Renal cortex interstitium (tissue), 15 donors: ENCODE results near the gene HCFC1R1. TPM values are rescaled to one million over a fixed set of nuclear protein-coding genes. Genes with fewer than 3 reads are reported as not detected.
"Not testable (repeated sequence)": the region's sequence is repeated elsewhere in the genome, so short reads cannot be mapped to it uniquely, and the experiment has no call there.

Experiments
- DNase-seq, 11 donors: peaks; one replicate each; pipeline ENCODE4 v3.0.0-alpha.2; 2013; ENCODE audit warnings: low read depth in 9 of 11, low spot score in 4 of 11; ENCODE audit errors: extremely low read depth in 1 of 11
- long read RNA-seq, 16 experiments: transcript quantifications; one replicate each; lab custom pipeline, GENCODE V29; 2026
- polyA plus RNA-seq, 3 donors: library from polyadenylated mRNA; unstranded; fragments of 120-200 nt; gene quantifications; one replicate each; pipeline ENCODE4 v1.2.1, GENCODE V29; 2013; ENCODE audit not compliant: insufficient read length in 3 of 3

Gene HCFC1R1, protein sequence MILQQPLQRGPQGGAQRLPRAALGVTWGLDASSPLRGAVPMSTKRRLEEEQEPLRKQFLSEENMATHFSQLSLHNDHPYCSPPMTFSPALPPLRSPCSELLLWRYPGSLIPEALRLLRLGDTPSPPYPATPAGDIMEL
- 10 to 100 TPM; 59.0 to 77.2 (median 64.2) TPM for polyA plus RNA-seq
- long read RNA-seq, donor 1, transcript HCFC1R1-208 (2 exons, 1,365 nt) = minor isoform, 7 of 38 reads
- long read RNA-seq, donor 1, transcript HCFC1R1-201 (4 exons, 965 nt) = major isoform, 23 of 38 reads
- long read RNA-seq, donor 1, transcript HCFC1R1-206 (3 exons, 618 nt) = minor isoform, 6 of 38 reads
- long read RNA-seq, donor 1, partial matches to known transcripts = 0 of 38 reads
- long read RNA-seq, donor 1, other reads (novel, unspliced or antisense) = 0 of 38 reads
- long read RNA-seq, donor 2, transcript HCFC1R1-201 (4 exons, 965 nt) = major isoform, 23 of 37 reads
- long read RNA-seq, donor 2, transcript HCFC1R1-206 (3 exons, 618 nt) = minor isoform, 5 of 37 reads
- long read RNA-seq, donor 2, transcript HCFC1R1-208 (2 exons, 1,365 nt) = minor isoform, 7 of 37 reads
- long read RNA-seq, donor 2, partial matches to known transcripts = 0 of 37 reads
- long read RNA-seq, donor 2, other reads (novel, unspliced or antisense) = 0 of 37 reads
- long read RNA-seq, donor 3, transcript HCFC1R1-206 (3 exons, 618 nt) = minor isoform, 13 of 67 reads
- long read RNA-seq, donor 3, transcript HCFC1R1-201 (4 exons, 965 nt) = major isoform, 41 of 67 reads
- long read RNA-seq, donor 3, transcript HCFC1R1-202 (3 exons, 765 nt) = minor isoform, 8 of 67 reads
- long read RNA-seq, donor 3, partial matches to known transcripts = 0 of 67 reads
- long read RNA-seq, donor 3, other reads (novel, unspliced or antisense) = 0 of 67 reads
- long read RNA-seq, donor 4, transcript HCFC1R1-206 (3 exons, 618 nt) = minor isoform, 6 of 48 reads
- long read RNA-seq, donor 4, transcript HCFC1R1-208 (2 exons, 1,365 nt) = minor isoform, 5 of 48 reads
- long read RNA-seq, donor 4, transcript HCFC1R1-201 (4 exons, 965 nt) = major isoform, 24 of 48 reads
- long read RNA-seq, donor 4, partial matches to known transcripts = 0 of 48 reads
- long read RNA-seq, donor 4, other reads (novel, unspliced or antisense) = 7 of 48 reads
- long read RNA-seq, donor 5 = 0 reads
- long read RNA-seq, donor 6, transcript HCFC1R1-201 (4 exons, 965 nt) = major isoform, 18 of 34 reads
- long read RNA-seq, donor 6, transcript HCFC1R1-208 (2 exons, 1,365 nt) = minor isoform, 6 of 34 reads
- long read RNA-seq, donor 6, transcript HCFC1R1-206 (3 exons, 618 nt) = minor isoform, 7 of 34 reads
- long read RNA-seq, donor 6, partial matches to known transcripts = 0 of 34 reads
- long read RNA-seq, donor 6, other reads (novel, unspliced or antisense) = 0 of 34 reads
- long read RNA-seq, donor 7, transcript HCFC1R1-201 (4 exons, 965 nt) = major isoform, 38 of 96 reads
- long read RNA-seq, donor 7, transcript HCFC1R1-206 (3 exons, 618 nt) = minor isoform, 15 of 96 reads
- long read RNA-seq, donor 7, transcript HCFC1R1-202 (3 exons, 765 nt) = minor isoform, 5 of 96 reads
- long read RNA-seq, donor 7, transcript HCFC1R1-208 (2 exons, 1,365 nt) = minor isoform, 6 of 96 reads
- long read RNA-seq, donor 7, partial matches to known transcripts = 27 of 96 reads
- long read RNA-seq, donor 7, other reads (novel, unspliced or antisense) = 0 of 96 reads
- long read RNA-seq, donor 8 = 0 reads
- long read RNA-seq, donor 9, transcript HCFC1R1-201 (4 exons, 965 nt) = major isoform, 24 of 53 reads
- long read RNA-seq, donor 9, transcript HCFC1R1-206 (3 exons, 618 nt) = minor isoform, 9 of 53 reads
- long read RNA-seq, donor 9, partial matches to known transcripts = 5 of 53 reads
- long read RNA-seq, donor 9, other reads (novel, unspliced or antisense) = 8 of 53 reads
- long read RNA-seq, donor 10, transcript HCFC1R1-201 (4 exons, 965 nt) = major isoform, 36 of 77 reads
- long read RNA-seq, donor 10, transcript HCFC1R1-208 (2 exons, 1,365 nt) = minor isoform, 8 of 77 reads
- long read RNA-seq, donor 10, transcript HCFC1R1-206 (3 exons, 618 nt) = minor isoform, 16 of 77 reads
- long read RNA-seq, donor 10, partial matches to known transcripts = 7 of 77 reads
- long read RNA-seq, donor 10, other reads (novel, unspliced or antisense) = 7 of 77 reads
- long read RNA-seq, donor 11, transcript HCFC1R1-201 (4 exons, 965 nt) = major isoform, 17 of 34 reads
- long read RNA-seq, donor 11, transcript HCFC1R1-208 (2 exons, 1,365 nt) = minor isoform, 7 of 34 reads
- long read RNA-seq, donor 11, partial matches to known transcripts = 0 of 34 reads
- long read RNA-seq, donor 11, other reads (novel, unspliced or antisense) = 6 of 34 reads
- long read RNA-seq, donor 12, transcript HCFC1R1-201 (4 exons, 965 nt) = major isoform, 17 of 29 reads
- long read RNA-seq, donor 12, transcript HCFC1R1-206 (3 exons, 618 nt) = minor isoform, 5 of 29 reads
- long read RNA-seq, donor 12, transcript HCFC1R1-208 (2 exons, 1,365 nt) = minor isoform, 5 of 29 reads
- long read RNA-seq, donor 12, partial matches to known transcripts = 0 of 29 reads
- long read RNA-seq, donor 12, other reads (novel, unspliced or antisense) = 0 of 29 reads
- long read RNA-seq, donor 13 = 0 reads
- long read RNA-seq, donor 14, transcript HCFC1R1-206 (3 exons, 618 nt) = minor isoform, 6 of 50 reads
- long read RNA-seq, donor 14, transcript HCFC1R1-201 (4 exons, 965 nt) = major isoform, 38 of 50 reads
- long read RNA-seq, donor 14, partial matches to known transcripts = 0 of 50 reads
- long read RNA-seq, donor 14, other reads (novel, unspliced or antisense) = 0 of 50 reads
- long read RNA-seq, donor 15, transcript HCFC1R1-201 (4 exons, 965 nt) = major isoform, 8 of 16 reads
- long read RNA-seq, donor 15, partial matches to known transcripts = 0 of 16 reads
- long read RNA-seq, donor 15, other reads (novel, unspliced or antisense) = 0 of 16 reads
- long read RNA-seq, donor 16, transcript HCFC1R1-206 (3 exons, 618 nt) = minor isoform, 25 of 104 reads
- long read RNA-seq, donor 16, transcript HCFC1R1-202 (3 exons, 765 nt) = minor isoform, 7 of 104 reads
- long read RNA-seq, donor 16, transcript HCFC1R1-201 (4 exons, 965 nt) = major isoform, 63 of 104 reads
- long read RNA-seq, donor 16, transcript HCFC1R1-208 (2 exons, 1,365 nt) = minor isoform, 7 of 104 reads
- long read RNA-seq, donor 16, partial matches to known transcripts = 0 of 104 reads
- long read RNA-seq, donor 16, other reads (novel, unspliced or antisense) = 0 of 104 reads

DNA sequence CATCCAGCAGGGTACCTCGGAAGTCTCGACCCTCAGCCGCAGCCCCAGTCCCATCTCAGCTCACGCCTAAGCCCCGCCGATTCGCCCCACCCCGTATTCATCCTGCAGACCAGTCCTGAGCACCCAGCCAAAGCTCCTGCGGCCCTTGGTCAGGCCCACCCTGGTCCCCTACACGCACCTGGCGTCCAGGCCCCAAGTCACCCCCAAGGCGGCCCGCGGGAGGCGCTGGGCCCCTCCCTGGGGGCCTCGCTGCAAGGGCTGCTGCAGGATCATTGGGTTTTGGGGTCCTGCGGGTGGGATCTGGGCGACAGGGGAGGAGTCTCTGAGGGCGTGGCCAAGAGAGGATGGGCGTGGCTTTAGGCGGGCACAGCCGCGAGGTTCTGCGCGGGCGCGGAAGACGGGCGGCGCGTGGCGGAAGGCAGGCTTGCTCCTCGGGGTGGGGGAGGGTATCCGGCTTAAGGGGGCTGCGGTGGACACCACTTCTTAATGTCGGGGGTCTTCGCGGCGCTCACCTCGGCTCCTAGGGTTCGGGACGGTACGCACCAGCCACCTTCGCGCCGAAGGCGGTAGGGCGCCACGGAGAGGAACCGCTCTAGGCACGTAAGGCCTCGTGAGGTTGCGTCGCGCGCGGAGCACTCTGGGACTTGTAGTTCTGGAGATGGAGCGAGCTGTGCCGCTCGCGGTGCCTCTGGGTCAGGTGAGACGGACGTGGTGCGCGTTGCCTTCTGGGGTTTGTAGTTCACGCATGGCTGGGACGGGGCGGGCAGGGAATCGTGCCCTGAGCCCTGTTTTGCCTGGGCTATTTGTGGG lies at the start of gene HCFC1R1, which contains the start of gene THOC6:
HCFC1R1 (minus strand) TSS at position 274 of the 810 bp plus-strand sequence; CDS start at position 273, 1 bp downstream.
THOC6 (plus strand) TSS at position 367 of the 810 bp plus-strand sequence; CDS start at position 659, 292 bp downstream.
- peak in 10 of 11 donors; percentile 90 to 97 (median 95) for DNase-seq

DNA sequence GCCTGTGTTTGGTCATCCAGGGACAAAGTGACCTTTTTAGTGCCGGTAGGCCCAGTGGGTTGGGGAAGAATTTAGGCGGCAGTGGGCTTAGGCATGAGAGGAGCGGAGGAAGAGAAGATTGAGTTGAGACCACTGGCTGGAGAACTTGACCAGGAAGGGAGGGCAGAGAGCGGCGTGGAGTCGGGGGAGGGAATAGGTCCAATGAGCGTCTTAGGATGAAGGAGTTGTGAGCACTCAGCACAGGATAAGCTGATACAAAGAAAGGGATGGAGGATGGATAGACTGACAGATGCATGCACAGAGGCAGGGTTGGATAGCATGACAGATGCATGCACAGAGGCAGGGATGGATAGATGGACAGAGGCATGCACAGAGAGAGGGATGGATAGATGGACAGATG lies 49.7 kb upstream of the HCFC1R1 start:
- DNase-seq = no peak

DNA sequence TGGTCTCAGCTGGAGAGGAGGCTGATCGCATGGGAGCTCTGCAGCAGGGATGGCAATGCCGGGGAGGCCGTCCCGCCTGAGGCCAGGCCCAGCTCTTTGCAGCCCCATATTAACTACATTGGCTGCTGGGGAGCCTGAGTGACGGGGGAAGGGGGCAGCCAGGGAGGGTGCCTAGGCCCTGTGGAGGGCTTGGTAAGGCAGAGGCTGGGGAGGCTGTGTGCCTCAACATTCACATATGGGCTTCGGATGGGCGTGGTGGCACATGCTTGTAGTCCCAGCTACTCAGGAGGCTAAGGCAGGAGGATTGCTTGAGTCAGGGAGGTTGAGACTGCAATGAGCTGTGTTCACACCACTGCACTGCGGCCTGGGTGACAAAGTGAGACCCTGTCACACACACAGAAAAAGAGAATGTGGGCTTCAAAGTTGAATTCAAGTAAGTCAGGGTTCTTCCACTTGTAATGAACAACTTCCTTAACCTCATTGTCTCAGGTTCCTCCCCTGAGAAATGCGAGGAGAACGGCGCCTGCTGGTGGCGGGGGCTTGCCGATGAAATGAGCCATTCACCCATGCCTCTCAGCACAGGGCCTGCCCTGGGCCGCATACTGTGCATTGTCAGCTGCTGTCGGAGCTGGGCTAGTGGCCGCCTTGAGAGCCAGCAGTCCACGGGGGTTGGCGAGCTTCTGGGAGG lies 49.0 kb upstream of the HCFC1R1 start:
- DNase-seq = not testable (repeated sequence)

DNA sequence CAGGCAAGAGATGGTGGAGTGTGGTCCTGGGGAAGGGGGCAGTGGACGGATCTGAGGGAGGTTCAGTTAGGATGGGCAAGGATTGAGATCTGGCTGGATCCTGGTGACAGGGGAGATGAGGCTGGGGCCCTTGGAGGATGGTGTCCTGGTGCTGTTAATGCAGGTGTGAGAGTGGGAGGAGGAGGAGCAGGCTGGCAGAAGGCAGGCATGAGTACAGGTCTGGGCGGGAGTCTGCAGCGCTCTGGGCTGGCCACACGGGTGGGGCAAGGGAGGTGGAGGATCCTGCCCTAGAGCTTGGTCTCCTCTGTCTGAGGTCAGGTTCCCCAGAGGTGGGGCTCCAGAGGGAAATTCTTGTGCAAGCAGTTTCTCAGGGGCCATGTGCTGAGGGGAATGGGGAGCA lies 48.4 kb upstream of the HCFC1R1 start:
- not testable (repeated sequence) for DNase-seq

DNA sequence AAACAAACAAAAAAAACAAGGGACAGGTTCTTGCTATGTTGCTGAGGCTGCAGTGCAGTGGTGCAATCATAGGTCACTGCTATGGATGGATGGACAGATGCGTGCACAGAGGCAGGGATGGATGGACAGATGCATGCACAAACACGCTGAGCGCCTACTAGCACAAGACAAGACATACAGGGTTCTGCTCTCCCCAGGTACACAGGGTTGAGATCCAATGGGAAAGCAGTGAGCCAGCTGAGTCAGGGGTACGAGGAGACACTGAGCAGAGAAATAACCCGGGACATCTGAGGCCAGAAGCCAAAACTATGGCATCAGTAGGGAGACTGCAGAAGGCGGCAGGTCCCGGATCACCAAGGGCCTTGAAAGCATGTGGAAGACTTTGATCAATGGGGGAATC lies 47.9 kb upstream of the HCFC1R1 start:
- no peak for DNase-seq

DNA sequence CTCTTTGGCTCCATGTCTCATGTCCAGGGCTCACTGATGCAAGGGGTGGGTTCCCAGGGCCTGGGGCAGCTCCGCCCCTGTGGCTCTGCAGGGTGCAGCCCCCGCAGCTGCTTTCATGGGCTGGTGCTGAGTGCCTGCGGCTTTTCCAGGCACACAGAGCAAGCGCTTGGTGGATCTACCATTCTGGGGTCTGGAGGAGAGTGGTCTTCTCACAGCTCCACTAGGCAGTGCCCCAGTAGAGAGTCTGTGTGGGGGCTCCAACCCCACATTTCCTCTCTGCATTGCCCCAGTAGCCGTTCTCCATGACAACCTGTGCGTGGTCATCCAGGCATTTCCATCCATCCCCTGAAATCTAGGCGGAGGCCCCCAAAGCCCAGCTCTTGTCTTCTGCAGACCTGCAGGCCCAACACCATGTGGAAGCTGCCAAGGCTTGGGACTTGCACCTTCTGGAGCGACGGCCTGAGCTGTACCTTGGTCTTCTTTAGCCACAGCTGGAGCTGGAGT lies 46.9 kb upstream of the HCFC1R1 start:
- DNase-seq = no peak

DNA sequence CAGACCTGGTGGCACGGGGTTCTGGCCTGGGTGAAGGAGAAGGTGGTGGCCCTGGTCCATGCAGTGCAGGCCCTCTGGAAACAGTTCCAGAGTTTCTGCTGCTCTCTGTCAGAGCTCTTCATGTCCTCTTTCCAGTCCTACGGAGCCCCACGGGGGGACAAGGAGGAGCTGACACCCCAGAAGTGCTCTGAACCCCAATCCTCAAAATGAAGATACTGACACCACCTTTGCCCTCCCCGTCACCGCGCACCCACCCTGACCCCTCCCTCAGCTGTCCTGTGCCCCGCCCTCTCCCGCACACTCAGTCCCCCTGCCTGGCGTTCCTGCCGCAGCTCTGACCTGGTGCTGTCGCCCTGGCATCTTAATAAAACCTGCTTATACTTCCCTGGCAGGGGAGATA lies 45.4 kb upstream of the HCFC1R1 start:
- not testable (repeated sequence) for DNase-seq

DNA sequence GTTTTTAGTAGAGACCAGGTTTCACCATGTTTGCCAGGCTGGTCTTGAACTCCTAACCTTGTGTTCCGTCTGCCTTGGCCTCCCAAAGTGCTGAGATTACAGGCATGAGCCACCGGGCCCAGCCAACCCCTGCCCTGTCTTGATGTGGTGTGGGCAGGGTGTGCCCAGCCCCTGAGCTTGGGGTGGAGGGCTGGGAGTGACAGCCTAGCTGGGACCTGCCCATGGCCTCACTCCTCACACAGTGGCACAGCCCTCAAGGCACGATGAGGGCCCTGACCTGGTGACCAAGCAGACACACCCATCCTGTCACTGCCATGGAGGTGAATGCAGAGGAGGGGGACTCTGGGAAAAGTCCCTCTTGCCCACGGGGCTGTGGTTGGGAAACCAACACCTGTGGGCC lies 44.7 kb upstream of the HCFC1R1 start:
- no peak for DNase-seq

DNA sequence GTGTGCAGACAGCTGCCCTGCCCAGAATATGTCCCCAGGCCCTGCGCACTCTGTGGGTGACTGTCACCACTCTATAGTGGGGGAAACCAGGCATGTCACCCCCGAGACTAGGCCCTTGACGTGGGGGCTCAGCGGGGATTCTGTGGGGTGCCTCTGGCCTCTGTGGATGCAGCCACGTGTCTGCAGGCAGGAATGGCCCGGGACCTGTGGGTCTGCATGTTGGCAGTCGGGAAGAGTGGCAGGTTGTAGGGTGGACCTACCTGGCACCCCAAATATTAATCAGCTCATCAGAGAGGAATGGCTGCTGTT lies 42.7 kb upstream of the HCFC1R1 start:
- DNase-seq = no peak

DNA sequence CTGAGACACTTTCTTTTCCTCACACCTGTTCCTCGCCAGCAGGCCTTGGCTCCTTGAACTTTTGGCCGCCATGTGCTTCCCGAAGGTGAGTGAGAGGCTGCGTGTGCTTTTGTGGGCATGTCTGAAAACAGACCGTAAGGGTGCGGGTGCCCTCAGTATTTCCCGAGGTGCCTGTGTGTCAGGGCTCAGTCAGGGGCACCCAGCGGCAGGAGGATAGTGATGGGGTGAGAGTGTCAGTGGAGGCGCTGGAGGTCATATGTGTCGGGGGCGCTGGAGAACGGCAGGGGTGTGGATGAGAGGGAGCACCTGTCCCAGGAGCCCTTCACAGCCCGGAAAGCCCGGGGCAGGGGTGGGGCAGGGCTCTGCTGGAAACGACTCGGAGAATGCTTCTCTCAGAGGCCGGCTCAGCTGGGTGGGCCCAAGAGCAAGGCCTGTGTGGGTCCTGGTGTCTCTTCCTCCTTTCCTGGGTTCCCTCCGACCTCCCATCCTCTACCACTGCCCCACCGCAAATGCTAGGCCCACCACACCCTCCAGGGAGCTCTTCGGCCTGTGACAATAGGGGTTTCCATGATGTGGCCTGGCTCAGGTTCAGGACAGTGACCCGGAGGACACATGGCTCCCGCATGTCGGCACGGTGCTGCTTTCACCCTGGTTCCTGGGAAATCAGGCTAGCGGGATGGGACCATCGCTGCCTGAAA lies 42.1 kb upstream of the HCFC1R1 start:
- no peak for DNase-seq

DNA sequence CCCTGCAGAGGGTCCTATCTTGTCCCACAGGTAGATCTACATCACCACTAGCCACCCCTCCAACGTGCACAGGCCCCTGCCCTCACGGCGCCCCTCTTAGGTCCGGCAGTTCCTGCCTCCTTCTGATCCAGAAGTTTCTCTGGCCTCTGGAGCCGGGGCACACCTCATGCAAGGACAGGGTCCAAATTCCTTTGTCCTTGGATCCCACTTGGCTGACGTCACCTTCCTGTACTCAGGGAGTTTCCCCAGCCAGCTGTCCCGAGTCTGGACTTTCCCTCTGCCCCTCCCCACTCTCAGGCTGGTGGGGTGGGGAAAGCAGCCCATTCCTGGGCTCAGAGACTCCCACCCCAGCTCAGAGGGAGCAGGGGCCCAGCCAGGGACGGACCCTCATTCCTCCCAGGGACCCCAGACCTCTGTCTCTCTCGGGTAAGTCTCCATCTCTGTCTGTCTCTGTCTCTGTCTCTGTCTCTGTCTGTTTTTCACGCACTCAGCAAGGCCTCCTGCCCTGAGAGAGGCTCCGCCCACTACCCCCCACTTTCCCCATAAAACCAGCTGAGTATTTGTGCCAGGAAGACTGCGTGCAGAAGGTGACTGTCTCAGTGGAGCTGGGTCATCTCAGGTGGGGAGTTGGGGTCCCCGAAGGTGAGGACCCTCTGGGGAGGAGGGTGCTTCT lies 41.5 kb upstream of the HCFC1R1 start, which contains the start of gene IL32:
IL32 (plus strand) TSS at position 572 of the 673 bp plus-strand sequence. CDS start 172 bp downstream, outside the sequence.
- peak in 4 of 11 donors; percentile 28 to 72 (median 41) for DNase-seq

DNA sequence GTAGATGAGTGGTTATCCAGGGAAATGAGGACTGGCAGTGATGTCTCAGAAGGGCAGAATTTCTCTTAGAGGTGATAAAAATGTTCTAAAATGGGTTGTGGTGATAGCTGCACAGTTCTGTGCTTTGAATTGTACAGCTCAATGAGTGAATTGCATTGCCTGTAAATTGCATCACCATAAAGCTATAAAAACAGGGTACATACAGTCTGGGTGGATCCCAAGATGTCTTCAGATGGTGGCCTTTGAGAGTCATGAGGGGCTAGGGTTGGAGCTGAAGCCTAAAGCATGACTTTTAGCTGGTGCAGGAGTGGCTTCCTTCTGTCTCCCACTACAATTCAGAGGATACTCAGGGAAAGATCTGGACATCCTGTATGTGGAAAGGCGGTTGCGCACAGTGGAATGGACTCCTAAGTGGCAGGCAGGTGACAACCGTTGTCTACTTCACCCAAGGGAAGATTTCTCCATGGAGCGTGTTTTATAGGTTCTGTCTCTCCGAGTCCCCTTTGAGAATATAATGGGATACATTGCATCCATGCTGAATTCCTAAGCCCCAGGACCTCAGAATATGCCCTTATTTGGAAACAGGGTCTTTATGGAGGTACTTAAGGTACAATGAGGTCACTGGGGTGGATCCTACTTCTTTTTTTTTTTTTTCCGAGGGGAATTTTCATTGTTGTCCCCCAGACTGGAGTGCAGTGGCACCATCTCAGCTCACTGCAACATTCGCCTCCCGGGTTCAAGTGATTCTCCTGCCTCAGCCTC lies 40.1 kb upstream of the HCFC1R1 start:
- DNase-seq = no peak
